ENCODE results near the gene USP34.

The USP34 gene

GRCh38 chr2:61363580-61363979, 107.3 kb downstream of the USP34 start:
- Histone ChIP-seq H3K9ac (ENCODE audit: low read length) (no peak overlapping the region), H3K9me3 (ENCODE audit: insufficient read depth, low read length) (no peaks in the 10 kb centered on the region), H3K9me2 (replicated peaks; ENCODE audit: insufficient read depth, low read length) (no peaks in the 10 kb centered on the region), H3K79me2 (ENCODE audit: insufficient read depth, low read length) (peaks cover 69% of the 10 kb centered on the region), H3K4me3 (ENCODE audit: insufficient read depth, low read length, poor library complexity, severe bottlenecking) (no peak overlapping the region), H2AFZ (ENCODE audit: low read depth, low read length, severe bottlenecking) (no peak overlapping the region), H4K20me1 (ENCODE audit: low read depth, low read length) (peaks cover 10% of the 10 kb centered on the region; the same call in 1 of the 2 replicates), H3K36me3 (ENCODE audit: low read length) (peaks cover 50% of the 10 kb centered on the region), H3K4me2 (ENCODE audit: low read depth, low read length, poor library complexity, severe bottlenecking) (no peak overlapping the region), H3F3A (ENCODE audit: insufficient read depth) (peaks cover 24% of the 10 kb centered on the region), H3K27ac (ENCODE audit: low read depth, low read length) (no peak overlapping the region), H3K27me3 (ENCODE audit: low read length) (no peaks in the 10 kb centered on the region)
- TF ChIP-seq EZH2phosphoT487 (conservative IDR thresholded peaks at IDR 0.05; ENCODE audit: low read length) (no peak), CTCF (IDR thresholded peaks at IDR 0.05; ENCODE audit: insufficient read depth, low read length, poor library complexity, severe bottlenecking) (no peak)

- H3K9me3 ChIP-seq (ENCODE audit: insufficient read depth, low read length) = no peaks in the 10 kb centered on the region
- H2AFZ ChIP-seq (ENCODE audit: low read depth, low read length, severe bottlenecking) = no peak overlapping the region
- 0 out of 2 replicates have a peak, but pooled peaks cover 13% of the 10 kb centered on the region for H4K20me1 ChIP-seq (ENCODE audit: low read depth, low read length)
- peaks cover 28% of the 10 kb centered on the region for H3F3A ChIP-seq (ENCODE audit: insufficient read depth)
- no peak overlapping the region for H3K4me2 ChIP-seq (ENCODE audit: low read depth, low read length, poor library complexity, severe bottlenecking)
- no peak overlapping the region for H3K9ac ChIP-seq (ENCODE audit: low read length)
- H3K4me3 ChIP-seq (ENCODE audit: insufficient read depth, low read length, poor library complexity, severe bottlenecking) = no peak overlapping the region
- no peaks in the 10 kb centered on the region for H3K27me3 ChIP-seq (ENCODE audit: low read length)
- TF ChIP-seq EZH2phosphoT487 (conservative IDR thresholded peaks at IDR 0.05; ENCODE audit: low read length) (no peak), CTCF (IDR thresholded peaks at IDR 0.05; ENCODE audit: insufficient read depth, low read length, poor library complexity, severe bottlenecking) (no peak)
- H3K9me2 ChIP-seq (replicated peaks; ENCODE audit: insufficient read depth, low read length) = no peaks in the 10 kb centered on the region
- H3K79me2 ChIP-seq (ENCODE audit: insufficient read depth, low read length) = peaks cover 74% of the 10 kb centered on the region
- peaks cover 48% of the 10 kb centered on the region for H3K36me3 ChIP-seq (ENCODE audit: low read length)
- H3K27ac ChIP-seq (ENCODE audit: low read depth, low read length) = no peak overlapping the region
Observed at GRCh38 chr2:61362873-61363272, 108.0 kb downstream of the USP34 start.

GRCh38 chr2:61361068-61361467, 109.8 kb downstream of the USP34 start:
- no peaks in the 10 kb centered on the region for H3K9me3 ChIP-seq (ENCODE audit: insufficient read depth, low read length)
- H3K9ac ChIP-seq (ENCODE audit: low read length) = no peak overlapping the region
- no peak overlapping the region for H3K27ac ChIP-seq (ENCODE audit: low read depth, low read length)
- TF ChIP-seq EZH2phosphoT487 (conservative IDR thresholded peaks at IDR 0.05; ENCODE audit: low read length) (no peak), CTCF (IDR thresholded peaks at IDR 0.05; ENCODE audit: insufficient read depth, low read length, poor library complexity, severe bottlenecking) (no peak)
- H4K20me1 ChIP-seq (ENCODE audit: low read depth, low read length) = 0 out of 2 replicates have a peak, but pooled peaks cover 13% of the 10 kb centered on the region
- H3K9me2 ChIP-seq (replicated peaks; ENCODE audit: insufficient read depth, low read length) = no peaks in the 10 kb centered on the region
- no peak overlapping the region for H2AFZ ChIP-seq (ENCODE audit: low read depth, low read length, severe bottlenecking)
- H3K36me3 ChIP-seq (ENCODE audit: low read length) = peaks cover 40% of the 10 kb centered on the region
- peaks cover 34% of the 10 kb centered on the region for H3F3A ChIP-seq (ENCODE audit: insufficient read depth)
- no peaks in the 10 kb centered on the region for H3K27me3 ChIP-seq (ENCODE audit: low read length)
- no peak overlapping the region for H3K4me2 ChIP-seq (ENCODE audit: low read depth, low read length, poor library complexity, severe bottlenecking)
- no peak overlapping the region for H3K4me3 ChIP-seq (ENCODE audit: insufficient read depth, low read length, poor library complexity, severe bottlenecking)
- H3K79me2 ChIP-seq (ENCODE audit: insufficient read depth, low read length) = peaks cover 80% of the 10 kb centered on the region

Data from SU-DHL-6 (cell line).